Keratinocyte (primary cell): Measurements from ENCODE around the gene PTGS2. TPM values are rescaled to one million over a fixed set of nuclear protein-coding genes. Genes with fewer than 3 reads are reported as not detected.

Experiments
- DNase-seq: peaks from one replicate; pipeline ENCODE4 v3.0.0-alpha.2; 2011; ENCODE audit warnings: low read depth, missing footprints, low spot score
- FAIRE-seq: peaks from 2 replicates; lab custom pipeline; 2011; peaks lifted over from hg19 to GRCh38; lab: Jason Lieb, UNC
- H2AFZ ChIP-seq: 2 replicates; pipeline ENCODE4 v1.6.0; 2012; ENCODE audit warnings: low read length, control low read depth, inconsistent platforms; ENCODE audit not compliant: control insufficient read depth
- H3K27ac ChIP-seq: 2 replicates; pipeline ENCODE4 v1.5.1; 2011; ENCODE audit warnings: low read length; ENCODE audit not compliant: control insufficient read depth, insufficient read depth
- H3K27me3 ChIP-seq: 3 replicates; pipeline ENCODE4 v1.6.0; 2011; ENCODE audit warnings: low read length; ENCODE audit not compliant: control insufficient read depth, insufficient read depth; ENCODE audit errors: extremely low read depth
- H3K36me3 ChIP-seq, 2 experiments: 2 replicates in 1 of 2; 3 replicates in 1 of 2; pipeline ENCODE4 v1.5.1; 2011; ENCODE audit warnings: low read length in 2 of 2, mild to moderate bottlenecking in 1 of 2; ENCODE audit not compliant: control insufficient read depth in 2 of 2, insufficient read depth in 2 of 2; ENCODE audit errors: extremely low read depth in 1 of 2
- H3K4me1 ChIP-seq: 3 replicates; pipeline ENCODE4 v1.5.1; 2011; ENCODE audit warnings: low read length; ENCODE audit not compliant: control insufficient read depth, insufficient read depth; ENCODE audit errors: extremely low read depth
- H3K4me2 ChIP-seq: 3 replicates; pipeline ENCODE4 v1.6.0; 2011; ENCODE audit warnings: low read depth, low read length; ENCODE audit not compliant: control insufficient read depth, insufficient read depth; ENCODE audit errors: extremely low read depth
- H3K4me3 ChIP-seq, 3 experiments: fragments of 200-600 bp in 1 of 3; sonication (generic) in 1 of 3; 2 replicates in 2 of 3; 3 replicates in 1 of 3; pipeline ENCODE4 v1.5.1; 2011 to 2016; ENCODE audit warnings: low read length in 3 of 3, mild to moderate bottlenecking in 3 of 3, control low read depth in 2 of 3, inconsistent platforms in 1 of 3, low read depth in 1 of 3, mixed read lengths in 1 of 3, mixed run types in 1 of 3, moderate library complexity in 1 of 3; ENCODE audit not compliant: control insufficient read depth in 2 of 3, insufficient read depth in 2 of 3; ENCODE audit errors: extremely low read depth in 1 of 3
- H3K79me2 ChIP-seq: 2 replicates; pipeline ENCODE4 v1.6.0; 2012; ENCODE audit warnings: low read length; ENCODE audit not compliant: control insufficient read depth, insufficient read depth
- H3K9ac ChIP-seq: 3 replicates; pipeline ENCODE4 v1.6.0; 2011; ENCODE audit warnings: low read length; ENCODE audit not compliant: control insufficient read depth, insufficient read depth; ENCODE audit errors: extremely low read depth
- H3K9me1 ChIP-seq: 3 replicates; pipeline ENCODE4 v1.6.0; 2011; ENCODE audit warnings: low read length; ENCODE audit not compliant: control insufficient read depth, insufficient read depth; ENCODE audit errors: extremely low read depth
- H3K9me3 ChIP-seq: 2 replicates; pipeline ENCODE4 v1.5.1; 2012; ENCODE audit warnings: low read depth, low read length; ENCODE audit not compliant: control insufficient read depth
- H4K20me1 ChIP-seq: 3 replicates; pipeline ENCODE4 v1.6.0; 2011; ENCODE audit warnings: low read length; ENCODE audit not compliant: control insufficient read depth, insufficient read depth; ENCODE audit errors: extremely low read depth
- CTCF ChIP-seq, 3 experiments: IDR thresholded peaks in 1 of 3; conservative IDR thresholded peaks in 1 of 3; optimal IDR thresholded peaks in 1 of 3; 2 replicates in 2 of 3; 3 replicates in 1 of 3; pipeline versions ENCODE3 to v1.5.1; 2011; ENCODE audit warnings: low read length in 3 of 3, mild to moderate bottlenecking in 3 of 3, moderate library complexity in 2 of 3, control low read depth in 1 of 3, inconsistent platforms in 1 of 3; ENCODE audit not compliant: insufficient read depth in 2 of 3; ENCODE audit errors: extremely low read depth in 1 of 3
- EZH2 ChIP-seq: IDR thresholded peaks from one replicate; pipeline ENCODE4 v1.6.1; 2012; ENCODE audit warnings: inconsistent platforms, mild to moderate bottlenecking, low read length, moderate library complexity
- dilution Hi-C: fragments of 300-500 bp; cut with MboI; formaldehyde crosslinking; loops from one replicate; pipeline ENCODE4 v1.7.0; 2020; ENCODE audit warnings: low sequenced_read_pairs; ENCODE audit not compliant: extremely low pct_ligation_motif_present
- polyA plus RNA-seq, 5 experiments: library from polyadenylated mRNA; depleted of rRNA in 3 of 5; stranded (reverse) in 3 of 5; stranded (forward) in 1 of 5; unstranded in 1 of 5; fragments of >200 nt; gene quantifications; 1 replicate in 1 of 5; 2 replicates in 3 of 5; 3 replicates in 1 of 5; pipeline versions ENCODE4 v1.2.1 to v1.2.3, GENCODE V29; 2011 to 2012; ENCODE audit warnings: missing spikeins in 2 of 5, low read depth in 1 of 5, low replicate concordance in 1 of 5

The PTGS2 gene
- polyA plus RNA-seq, 1 donor (not counting 4 experiments of a cell fraction or from before 2014, with no cell fraction given), result 117 TPM

GRCh38 chr1:186678155-186678554 is 2.1 kb downstream of the PTGS2 start:
- no peaks in the 10 kb centered on the region for H3K27me3 ChIP-seq
- H3K9me3 ChIP-seq, result no peaks in the 10 kb centered on the region
- no peak for TF ChIP-seq EZH2
- no peak for TF ChIP-seq CTCF (optimal IDR thresholded peaks at IDR 0.05 in 1 of 3, IDR thresholded peaks at IDR 0.05 in 1 of 3, conservative IDR thresholded peaks at IDR 0.05 in 1 of 3; ENCODE audit: extremely low read depth in 1 of 3, insufficient read depth in 2 of 3, low read length in 3 of 3)
- H3K27ac ChIP-seq, result no peak overlapping the region
- H3K36me3 ChIP-seq, result peaks cover 10 to 21% of the 10 kb centered on the region in 2 experiments
- H3K4me3 ChIP-seq, result no peak overlapping the region
- H2AFZ ChIP-seq, result no peak overlapping the region
- no peak overlapping the region for H3K9ac ChIP-seq
- no peaks in the 10 kb centered on the region for H4K20me1 ChIP-seq
- H3K79me2 ChIP-seq, result peaks cover 7% of the 10 kb centered on the region
- dilution Hi-C loops, result no loop called here
- no peak overlapping the region for H3K4me2 ChIP-seq
- FAIRE-seq (no peak), DNase-seq (no peak)
- H3K9me1 ChIP-seq, result no peaks in the 10 kb centered on the region
- H3K4me1 ChIP-seq, result peaks cover 8% of the 10 kb centered on the region

- dilution Hi-C loops, result loop anchor here (5.0 kb wide), 1 partner anchor 65 kb away; no protein-coding TSS in a partner anchor
- Histone ChIP-seq H2AFZ (no peak overlapping the region), H3K27me3 (no peaks in the 10 kb centered on the region), H3K27ac (no peak overlapping the region), H3K79me2 (no peaks in the 10 kb centered on the region), H3K4me2 (no peak overlapping the region), H3K36me3 (peaks cover 9 to 12% of the 10 kb centered on the region in 2 experiments), H4K20me1 (no peaks in the 10 kb centered on the region), H3K9me3 (no peaks in the 10 kb centered on the region), H3K4me3 (no peak overlapping the region), H3K9ac (no peak overlapping the region), H3K4me1 (no peaks in the 10 kb centered on the region), H3K9me1 (no peaks in the 10 kb centered on the region)
- DNase-seq (no peak), FAIRE-seq (no peak)
- TF ChIP-seq EZH2 (no peak), CTCF (optimal IDR thresholded peaks at IDR 0.05 in 1 of 3, IDR thresholded peaks at IDR 0.05 in 1 of 3, conservative IDR thresholded peaks at IDR 0.05 in 1 of 3; ENCODE audit: extremely low read depth in 1 of 3, insufficient read depth in 2 of 3, low read length in 3 of 3) (no peak)
Measured at GRCh38 chr1:186672596-186672995, 7.6 kb downstream of the PTGS2 start.
